OCI-LY7 (cell line): ENCODE results near the gene KLK2. TPM values are rescaled to one million over a fixed set of nuclear protein-coding genes. Genes with fewer than 3 reads are reported as not detected.

ENCODE experiments used
- Bru-seq: library from RNA; stranded (reverse); fragments of 400-500 nt; gene quantifications from one replicate; lab custom pipeline; 2021; lab: Mats Ljungman, UMichigan
- BruChase-seq, 2 experiments: library from RNA; stranded (reverse); fragments of 400-500 nt; gene quantifications; one replicate each; lab custom pipeline; 2021; lab: Mats Ljungman, UMichigan
- BruUV-seq: library from RNA; stranded (reverse); fragments of 400-500 nt; replicated peaks from 2 replicates; lab custom pipeline; 2021; lab: Mats Ljungman, UMichigan
- CTCF ChIA-PET: fragments of 300-600 bp; sonication (Branson Sonifier 250); formaldehyde crosslinking; loops from one replicate; lab custom pipeline; 2022; ENCODE audit warnings: antibody characterized with exemption; ENCODE audit not compliant: unreplicated experiment; lab: Charles Lee
- POLR2A ChIA-PET: fragments of 300-600 bp; sonication (Branson Sonifier 250); formaldehyde crosslinking; loops from one replicate; lab custom pipeline; 2022; ENCODE audit warnings: antibody characterized with exemption; lab: Charles Lee
- DNase-seq: peaks from one replicate; pipeline ENCODE4 v3.0.0-alpha.2; 2015; ENCODE audit warnings: low spot score
- H2AFZ ChIP-seq: fragments of 200-600 bp; sonication (generic), shearing (Covaris generic); 2 replicates; pipeline ENCODE4 v1.6.1; 2014; ENCODE audit warnings: mild to moderate bottlenecking, antibody characterized with exemption, low read length, moderate library complexity
- H3K27ac ChIP-seq: fragments of 200-600 bp; sonication (generic); 2 replicates; pipeline ENCODE4 v1.5.1; 2014; ENCODE audit warnings: mixed run types, low read depth, mild to moderate bottlenecking, moderate library complexity, low read length, inconsistent platforms; ENCODE audit not compliant: poor library complexity, severe bottlenecking
- H3K36me3 ChIP-seq: fragments of 200-600 bp; sonication (generic); 2 replicates; pipeline ENCODE4 v1.6.1; 2014; ENCODE audit warnings: mild to moderate bottlenecking, antibody characterized with exemption, low read length, moderate library complexity, mixed read lengths; ENCODE audit not compliant: insufficient read depth
- H3K4me1 ChIP-seq: fragments of 200-600 bp; sonication (generic); 2 replicates; pipeline ENCODE4 v1.5.1; 2014; ENCODE audit warnings: mild to moderate bottlenecking, low read length; ENCODE audit not compliant: insufficient read depth, poor library complexity, severe bottlenecking
- H3K4me2 ChIP-seq: fragments of 200-600 bp; sonication (generic); 2 replicates; pipeline ENCODE4 v1.6.1; 2014; ENCODE audit warnings: mild to moderate bottlenecking, low read length
- H3K4me3 ChIP-seq: fragments of 200-600 bp; sonication (generic); 2 replicates; pipeline ENCODE4 v1.5.1; 2014; ENCODE audit warnings: mild to moderate bottlenecking, low read depth, low read length; ENCODE audit not compliant: poor library complexity, severe bottlenecking
- H3K79me2 ChIP-seq: fragments of 200-600 bp; sonication (generic); 2 replicates; pipeline ENCODE4 v1.6.1; 2016; ENCODE audit warnings: low read depth, mild to moderate bottlenecking, low read length, moderate library complexity, mixed read lengths; ENCODE audit not compliant: insufficient read depth
- H3K9me2 ChIP-seq: fragments of 200-600 bp; sonication (generic); 2 replicates; pipeline ENCODE4 v1.6.1; 2016; ENCODE audit warnings: mild to moderate bottlenecking, low read length, mixed read lengths; ENCODE audit not compliant: insufficient read depth
- H3K9me3 ChIP-seq: fragments of 200-600 bp; sonication (generic); 2 replicates; pipeline ENCODE4 v1.6.1; 2014; ENCODE audit warnings: mild to moderate bottlenecking, mixed run types, low read length, mixed read lengths
- H4K20me1 ChIP-seq: fragments of 200-600 bp; sonication (generic); 2 replicates; pipeline ENCODE4 v1.6.1; 2014; ENCODE audit warnings: mild to moderate bottlenecking, antibody characterized with exemption, low read length, moderate library complexity, mixed read lengths; ENCODE audit not compliant: insufficient read depth
- EZH2phosphoT487 ChIP-seq: fragments of 200-600 bp; sonication (generic); IDR thresholded peaks from 2 replicates; pipeline ENCODE4 v1.6.1; 2018; ENCODE audit warnings: low read depth, borderline replicate concordance, mild to moderate bottlenecking, mixed run types, antibody characterized with exemption, low read length, moderate library complexity, mixed read lengths
- intact Hi-C: fragments of 100-400 bp; cut with micrococcal nuclease; formaldehyde crosslinking; loops from one replicate; pipeline ENCODE4 v1.10.0; 2022; ENCODE audit not compliant: unreplicated experiment
- long read RNA-seq: library from polyadenylated mRNA; stranded (forward); transcript quantifications from one replicate; pipeline ENCODE4 v2.0.0, GENCODE V29; 2022
- total RNA-seq, 2 experiments: library from RNA; depleted of rRNA in 1 of 2; stranded (reverse); fragments of >200 nt in 1 of 2; shearing (Covaris generic) in 1 of 2; gene quantifications; 2 replicates each; pipeline ENCODE4 v1.2.3, GENCODE V29; 2014 to 2022
- TF ChIP-seq, protein P1 (sequence below): fragments of 200-600 bp; sonication (generic); conservative IDR thresholded peaks from 2 replicates; pipeline ENCODE4 v1.5.1; 2014; ENCODE audit warnings: mild to moderate bottlenecking, antibody characterized with exemption, low read length, moderate library complexity, mixed read lengths

KLK2 gene
- total RNA-seq (2014; rRNA removed; shearing (Covaris generic)) (not detected in 2 replicates), total RNA-seq (2022) (not detected in 2 replicates), Bru-seq, nascent RNA (not detected), BruChase-seq, experiment 1, labeled RNA remaining after a 6-hour chase (not detected), BruChase-seq, experiment 2, labeled RNA remaining after a 2-hour chase (not detected)
- long read RNA-seq: 0 reads

DNA sequence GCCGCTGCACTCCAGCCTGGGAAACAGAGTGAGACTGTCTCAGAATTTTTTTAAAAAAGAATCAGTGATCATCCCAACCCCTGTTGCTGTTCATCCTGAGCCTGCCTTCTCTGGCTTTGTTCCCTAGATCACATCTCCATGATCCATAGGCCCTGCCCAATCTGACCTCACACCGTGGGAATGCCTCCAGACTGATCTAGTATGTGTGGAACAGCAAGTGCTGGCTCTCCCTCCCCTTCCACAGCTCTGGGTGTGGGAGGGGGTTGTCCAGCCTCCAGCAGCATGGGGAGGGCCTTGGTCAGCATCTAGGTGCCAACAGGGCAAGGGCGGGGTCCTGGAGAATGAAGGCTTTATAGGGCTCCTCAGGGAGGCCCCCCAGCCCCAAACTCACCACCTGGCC, at the start of gene KLK2:
Gene KLK2, plus strand, starts transcription at position 384 of the 400 bp plus-strand sequence. CDS start 35 bp downstream, outside the sequence.
- Histone ChIP-seq H3K9me3 (no peaks in the 10 kb centered on the region), H3K9me2 (no peaks in the 10 kb centered on the region), H3K27ac (no peak within 1 kb of the TSS), H3K4me1 (no peaks in the 10 kb centered on the region), H3K4me2 (no peak within 1 kb of the TSS), H3K4me3 (no peak within 1 kb of the TSS), H3K79me2 (no peaks in the 10 kb centered on the region), H2AFZ (no peak within 1 kb of the TSS), H4K20me1 (no peaks in the 10 kb centered on the region), H3K36me3 (no peaks in the 10 kb centered on the region)
- no peak for TF ChIP-seq EZH2phosphoT487
- TF ChIP-seq, protein P1, sequence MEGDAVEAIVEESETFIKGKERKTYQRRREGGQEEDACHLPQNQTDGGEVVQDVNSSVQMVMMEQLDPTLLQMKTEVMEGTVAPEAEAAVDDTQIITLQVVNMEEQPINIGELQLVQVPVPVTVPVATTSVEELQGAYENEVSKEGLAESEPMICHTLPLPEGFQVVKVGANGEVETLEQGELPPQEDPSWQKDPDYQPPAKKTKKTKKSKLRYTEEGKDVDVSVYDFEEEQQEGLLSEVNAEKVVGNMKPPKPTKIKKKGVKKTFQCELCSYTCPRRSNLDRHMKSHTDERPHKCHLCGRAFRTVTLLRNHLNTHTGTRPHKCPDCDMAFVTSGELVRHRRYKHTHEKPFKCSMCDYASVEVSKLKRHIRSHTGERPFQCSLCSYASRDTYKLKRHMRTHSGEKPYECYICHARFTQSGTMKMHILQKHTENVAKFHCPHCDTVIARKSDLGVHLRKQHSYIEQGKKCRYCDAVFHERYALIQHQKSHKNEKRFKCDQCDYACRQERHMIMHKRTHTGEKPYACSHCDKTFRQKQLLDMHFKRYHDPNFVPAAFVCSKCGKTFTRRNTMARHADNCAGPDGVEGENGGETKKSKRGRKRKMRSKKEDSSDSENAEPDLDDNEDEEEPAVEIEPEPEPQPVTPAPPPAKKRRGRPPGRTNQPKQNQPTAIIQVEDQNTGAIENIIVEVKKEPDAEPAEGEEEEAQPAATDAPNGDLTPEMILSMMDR: no peak
- POLR2A ChIA-PET: interaction anchor here (0.6 kb wide), 1 partner anchor 103 kb away, joined by 4 read pairs; the partner anchor contains the start of gene GPR32
- intact Hi-C loops: no loop called here
- CTCF ChIA-PET: no interaction called here
- DNase-seq: no peak
- no TSS peak for BruUV-seq

DNA sequence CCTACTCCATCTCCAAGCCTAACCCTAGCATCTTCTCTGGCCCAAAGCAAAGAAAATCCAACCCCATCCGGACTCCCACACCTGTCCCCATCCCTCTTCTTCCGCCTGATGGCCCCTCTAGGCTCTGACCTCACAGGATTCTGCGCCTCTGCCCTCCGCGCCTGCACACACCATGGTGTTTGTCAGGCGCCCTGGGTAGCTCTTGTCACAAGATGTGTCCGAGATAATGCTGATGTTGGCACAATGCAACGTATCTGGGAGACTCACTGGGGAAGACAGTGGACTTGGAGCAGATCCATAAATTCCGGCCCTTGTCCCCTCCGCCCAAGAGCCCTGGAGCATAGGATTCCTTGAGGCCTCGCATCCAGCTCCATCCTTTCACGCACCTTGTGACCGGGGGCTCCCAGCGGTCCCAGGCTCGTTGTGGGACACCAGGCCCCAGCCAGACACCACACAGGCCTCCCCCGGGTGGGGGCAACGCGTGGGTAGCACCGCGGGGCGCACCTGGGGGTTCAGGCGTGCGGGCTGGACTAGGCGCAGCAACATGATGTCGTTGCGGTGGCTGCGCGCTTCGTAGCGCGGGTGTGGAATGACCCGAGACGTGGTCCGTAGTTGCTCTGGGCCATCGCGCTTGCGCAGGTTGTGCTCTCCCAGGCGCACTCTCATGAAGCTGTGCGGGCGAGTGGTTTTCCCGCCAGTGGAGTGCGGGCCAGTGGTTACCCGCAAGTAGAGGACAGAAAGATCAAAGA, 46.6 kb upstream of the KLK2 start:
- Histone ChIP-seq H3K4me1 (no peaks in the 10 kb centered on the region), H2AFZ (no peak overlapping the region), H3K27ac (no peak overlapping the region), H3K9me2 (no peaks in the 10 kb centered on the region), H4K20me1 (no peaks in the 10 kb centered on the region), H3K36me3 (no peaks in the 10 kb centered on the region), H3K4me2 (no peak overlapping the region), H3K9me3 (no peaks in the 10 kb centered on the region), H3K79me2 (no peaks in the 10 kb centered on the region), H3K4me3 (no peak overlapping the region)
- DNase-seq: no peak
- CTCF ChIA-PET: no interaction called here
- no TSS peak for BruUV-seq
- no peak for TF ChIP-seq EZH2phosphoT487
- TF ChIP-seq, protein P1: no peak
- intact Hi-C loops: no loop called here
- POLR2A ChIA-PET: no interaction called here

DNA sequence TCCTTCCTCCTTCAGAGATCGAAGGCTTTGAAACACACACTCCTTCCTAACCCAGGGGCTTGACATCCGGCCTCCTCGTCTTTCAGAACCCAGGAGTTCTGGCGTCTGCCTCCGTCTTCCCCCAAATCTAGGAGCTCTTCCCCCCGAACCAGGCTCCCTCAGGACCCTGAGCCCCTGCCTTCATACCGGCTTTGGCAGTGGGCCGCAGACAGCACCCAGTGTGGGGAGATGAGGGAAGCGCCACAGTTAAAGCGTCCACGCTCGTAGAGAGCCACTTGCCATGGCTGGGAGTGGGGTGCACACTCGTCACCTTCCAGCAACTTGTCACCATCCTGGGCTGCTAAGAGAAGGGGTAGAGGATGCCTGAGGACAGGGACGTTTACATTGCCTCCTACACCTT, 45.8 kb upstream of the KLK2 start:
- no peaks in the 10 kb centered on the region for H3K4me1 ChIP-seq
- TF ChIP-seq EZH2phosphoT487: no peak
- TF ChIP-seq, protein P1: no peak
- H3K36me3 ChIP-seq: no peaks in the 10 kb centered on the region
- H3K9me3 ChIP-seq: no peaks in the 10 kb centered on the region
- no peak for DNase-seq
- no peaks in the 10 kb centered on the region for H3K9me2 ChIP-seq
- H4K20me1 ChIP-seq: no peaks in the 10 kb centered on the region
- no peak overlapping the region for H2AFZ ChIP-seq
- ChIA-PET CTCF (no interaction called here), POLR2A (no interaction called here)
- H3K4me2 ChIP-seq: no peak overlapping the region
- intact Hi-C loops: no loop called here
- H3K27ac ChIP-seq: no peak overlapping the region
- BruUV-seq: no TSS peak
- H3K79me2 ChIP-seq: no peaks in the 10 kb centered on the region
- no peak overlapping the region for H3K4me3 ChIP-seq
